K562 (cell line): ENCODE data around the gene IPO13. TPM values are rescaled to one million over a fixed set of nuclear protein-coding genes. Genes with fewer than 3 reads are reported as not detected.

Experiments used
- ASH1L ChIP-seq: fragments of 450-650 bp; IDR thresholded peaks from 2 replicates; pipeline ENCODE4 v1.6.1; 2018; ENCODE audit warnings: borderline replicate concordance, mild to moderate bottlenecking, low read depth; ENCODE audit not compliant: partially characterized antibody
- CHD1 ChIP-seq: fragments of 200-600 bp; sonication (generic); IDR thresholded peaks from one replicate; pipeline ENCODE4 v1.6.1; 2012; ENCODE audit warnings: mild to moderate bottlenecking, moderate library complexity, low read length, inconsistent platforms
- CREM ChIP-seq: IDR thresholded peaks from 2 replicates; pipeline ENCODE4 v1.6.1; 2014; ENCODE audit warnings: antibody characterized with exemption, low read depth
- EP400 ChIP-seq: fragments of 450-650 bp; IDR thresholded peaks from 2 replicates; pipeline ENCODE4 v1.6.1; 2017; ENCODE audit warnings: antibody characterized with exemption, mild to moderate bottlenecking, moderate library complexity
- GATAD2A ChIP-seq: fragments of 450-650 bp; IDR thresholded peaks from 2 replicates; pipeline ENCODE4 v1.6.1; 2017
- HDAC2 ChIP-seq: fragments of 450-650 bp; IDR thresholded peaks from 2 replicates; pipeline ENCODE4 v1.6.1; 2016; ENCODE audit warnings: mild to moderate bottlenecking
- HSF4 ChIP-seq: fragments of 250-450 bp; sonication (Bioruptor Pico); IDR thresholded peaks from 2 replicates; pipeline ENCODE4 v2.1.2; 2022; ENCODE audit warnings: mild to moderate bottlenecking, moderate library complexity, borderline replicate concordance
- MAZ ChIP-seq, 2 experiments: fragments of 450-650 bp in 1 of 2; sonication (generic) in 1 of 2; formaldehyde crosslinking; IDR thresholded peaks in 1 of 2; conservative IDR thresholded peaks in 1 of 2; 2 replicates each; pipeline versions ENCODE4 v1.4.0 to v1.5.0; 2020; ENCODE audit warnings: mild to moderate bottlenecking in 1 of 2, missing genetic modification reagents in 1 of 2
- NEUROD1 ChIP-seq: fragments of 150-350 bp; IDR thresholded peaks from 2 replicates; pipeline ENCODE4 v1.6.1; 2014; ENCODE audit warnings: borderline replicate concordance, low read length, low read depth; ENCODE audit not compliant: partially characterized antibody
- NR2C2 ChIP-seq, 2 experiments: fragments of 200-800 bp in 1 of 2; sonication (Bioruptor generic) in 1 of 2; sonication (generic) in 1 of 2; formaldehyde crosslinking in 1 of 2; IDR thresholded peaks; 2 replicates each; pipeline versions ENCODE4 v1.6.1 to v1.8.0; 2016 to 2022; ENCODE audit warnings: mild to moderate bottlenecking in 1 of 2, missing compliant biosample characterization in 1 of 2, missing genetic modification characterization in 1 of 2, missing genetic modification reagents in 1 of 2
- PBX2 ChIP-seq, 2 experiments: IDR thresholded peaks in 1 of 2; conservative IDR thresholded peaks in 1 of 2; 2 replicates each; pipeline ENCODE4 v1.6.1; 2016; ENCODE audit warnings: low read depth in 2 of 2, mild to moderate bottlenecking in 1 of 2, missing compliant biosample characterization in 1 of 2, missing genetic modification characterization in 1 of 2, moderate library complexity in 1 of 2
- SRSF3 ChIP-seq: fragments of 200-400 bp; formaldehyde crosslinking; IDR thresholded peaks from 2 replicates; pipeline ENCODE4 v1.6.1; 2016; ENCODE audit warnings: mild to moderate bottlenecking, low read length, moderate library complexity; ENCODE audit not compliant: insufficient read depth
- ZNF175 ChIP-seq: fragments of 200-800 bp; sonication (Bioruptor generic); IDR thresholded peaks from 2 replicates; pipeline ENCODE4 v1.6.1; 2016; ENCODE audit warnings: low read depth, mild to moderate bottlenecking, missing genetic modification characterization, missing compliant biosample characterization
- ZNF282 ChIP-seq: sonication (generic); formaldehyde crosslinking; IDR thresholded peaks from 2 replicates; pipeline ENCODE4 v1.8.1; 2023; ENCODE audit warnings: missing genetic modification reagents
- ZNF407 ChIP-seq: fragments of 450-650 bp; IDR thresholded peaks from 2 replicates; pipeline ENCODE4 v1.6.1; 2016; ENCODE audit warnings: low read depth
- polyA plus RNA-seq, 8 experiments: library from polyadenylated mRNA; depleted of rRNA in 4 of 8; stranded (reverse) in 5 of 8; unstranded in 3 of 8; fragments of >200 nt; fragmentation: Nextera tagmentation in 2 of 8; fragmentation: Illumina TruSeq in 1 of 8; extraction: Ambion mirVana in 2 of 8; extraction: Trizol in 1 of 8; gene quantifications; 2 replicates each; pipeline versions ENCODE4 v1.2.1 to v1.2.3, GENCODE V29; 2011 to 2014; ENCODE audit warnings: inconsistent platforms in 1 of 8, missing spikeins in 1 of 8
- total RNA-seq, 7 experiments: library from RNA; depleted of rRNA in 6 of 7; stranded (reverse); fragments of >200 nt in 6 of 7; fragmentation: Illumina TruSeq in 2 of 7; extraction: Trizol in 2 of 7; gene quantifications; 2 replicates each; pipeline versions ENCODE4 v1.2.1 to v1.2.3, GENCODE V29; 2011 to 2021; ENCODE audit warnings: low replicate concordance in 1 of 7

Gene IPO13
- total and polyA plus RNA-seq, 9 of the 15 experiments (the other 6 are each of a cell fraction or from before 2014, with no cell fraction given) = 7.0 to 30.8 (median 16.2) TPM

DNA sequence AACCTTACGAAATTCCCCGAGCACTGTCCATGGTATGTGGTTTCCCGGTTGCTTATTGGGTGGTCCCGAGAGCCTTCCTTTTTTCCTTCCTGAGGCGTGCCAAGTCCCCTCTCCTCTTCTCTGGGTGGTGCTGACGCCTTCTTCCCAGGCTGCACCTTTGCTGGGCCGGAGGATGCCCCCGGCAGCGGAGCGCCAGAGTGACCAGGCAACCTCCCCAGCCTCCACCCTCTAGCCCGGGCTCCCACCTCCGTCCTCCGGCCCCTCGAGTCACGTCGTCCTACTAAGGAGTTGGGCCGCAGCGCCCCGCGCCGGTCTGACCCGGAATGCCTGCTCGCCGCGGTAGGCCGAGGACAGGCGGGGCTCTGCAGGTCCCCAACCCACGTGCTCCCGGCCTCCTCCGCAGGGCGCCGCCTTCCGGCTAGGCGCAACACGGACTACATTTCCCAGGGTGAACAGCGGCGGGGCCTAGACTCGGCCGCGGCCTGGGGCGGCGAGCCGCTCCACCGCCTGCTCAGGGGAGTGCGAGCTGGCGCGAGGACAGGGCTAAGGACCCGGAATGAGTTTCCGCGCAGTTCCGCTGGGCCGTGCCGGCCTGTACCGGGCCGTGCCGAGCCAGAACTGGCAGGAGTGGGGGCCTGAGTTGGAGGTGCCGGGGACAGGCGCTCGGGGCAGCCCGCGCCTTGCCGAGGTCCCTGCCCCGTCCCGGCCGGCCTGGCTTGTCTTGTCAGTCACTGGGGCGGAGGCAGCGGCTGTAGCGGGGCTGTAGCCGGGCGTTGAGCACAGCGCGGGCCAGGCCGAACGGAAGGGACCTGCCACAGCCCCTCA is at the start of gene IPO13 (continued):
- TF ChIP-seq PBX2 (CRISPR knock-in tag; IDR thresholded peaks at IDR 0.05; ENCODE audit: low read depth) (peak; percentile 43; the same call in 1 of the 2 replicates), PBX2 (tag; conservative IDR thresholded peaks at IDR 0.05; ENCODE audit: low read depth) (peak; percentile 28; the same call in 1 of the 2 replicates), NEUROD1 (peak; percentile 82), GATAD2A (peak; percentile 77; the same call in 1 of the 2 replicates), HSF4 (CRISPR knock-in tag) (peak; percentile 23; the same call in 1 of the 2 replicates), ASH1L (no peak), ZNF407 (no peak), SRSF3 (no peak), HDAC2 (peak; percentile 89), CHD1 (peak; percentile 70), NR2C2 (CRISPR knock-in tag; IDR thresholded peaks at IDR 0.05) (peak; percentile 80), NR2C2 (tag; IDR thresholded peaks at IDR 0.05) (peak; percentile 93), MAZ (CRISPR knock-in tag; conservative IDR thresholded peaks at IDR 0.05 in 1 of 2, IDR thresholded peaks at IDR 0.05 in 1 of 2) (peak; percentile 96; a peak in 3 of 4 replicates), ZNF175 (CRISPR knock-in tag) (no peak), EP400 (peak; percentile 91), ZNF282 (CRISPR knock-in tag) (no peak), CREM (peak; percentile 85)
